ENCODE results near the gene PRCC. TPM values are rescaled to one million over a fixed set of nuclear protein-coding genes. Genes with fewer than 3 reads are reported as not detected.
A peak's percentile ranks its signal among the peaks of the same experiment; 100 is the strongest.

PRCC gene
- total and polyA plus RNA-seq, 12 donors, result 35.9 to 137 (median 58.7) TPM

- Histone ChIP-seq H3K27me3 (no peaks in the 10 kb centered on the region), H3K36me3 (replicated peaks in 1 of 2) (no peaks in the 10 kb centered on the region), H3K9me3 (replicated peaks in 1 of 3) (no peaks in the 10 kb centered on the region), H3K27ac (no peak overlapping the region), H3K4me1 (replicated peaks in 1 of 2) (no peaks in the 10 kb centered on the region), H3K4me3 (no peak overlapping the region)
- TF ChIP-seq, protein P1, sequence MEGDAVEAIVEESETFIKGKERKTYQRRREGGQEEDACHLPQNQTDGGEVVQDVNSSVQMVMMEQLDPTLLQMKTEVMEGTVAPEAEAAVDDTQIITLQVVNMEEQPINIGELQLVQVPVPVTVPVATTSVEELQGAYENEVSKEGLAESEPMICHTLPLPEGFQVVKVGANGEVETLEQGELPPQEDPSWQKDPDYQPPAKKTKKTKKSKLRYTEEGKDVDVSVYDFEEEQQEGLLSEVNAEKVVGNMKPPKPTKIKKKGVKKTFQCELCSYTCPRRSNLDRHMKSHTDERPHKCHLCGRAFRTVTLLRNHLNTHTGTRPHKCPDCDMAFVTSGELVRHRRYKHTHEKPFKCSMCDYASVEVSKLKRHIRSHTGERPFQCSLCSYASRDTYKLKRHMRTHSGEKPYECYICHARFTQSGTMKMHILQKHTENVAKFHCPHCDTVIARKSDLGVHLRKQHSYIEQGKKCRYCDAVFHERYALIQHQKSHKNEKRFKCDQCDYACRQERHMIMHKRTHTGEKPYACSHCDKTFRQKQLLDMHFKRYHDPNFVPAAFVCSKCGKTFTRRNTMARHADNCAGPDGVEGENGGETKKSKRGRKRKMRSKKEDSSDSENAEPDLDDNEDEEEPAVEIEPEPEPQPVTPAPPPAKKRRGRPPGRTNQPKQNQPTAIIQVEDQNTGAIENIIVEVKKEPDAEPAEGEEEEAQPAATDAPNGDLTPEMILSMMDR (IDR thresholded peaks at IDR 0.05), result no peak
- TF ChIP-seq POLR2A (IDR thresholded peaks at IDR 0.05), result no peak
- intact Hi-C loops (cut with DNase I), result no loop called here
- DNase-seq, result no peak
- 61 to 79% (median 75%) methylated on average over 2 to 4 of the region's 4 CpGs for WGBS, 4 donors
Measured at GRCh38 chr1:156836892-156837291, 69.6 kb downstream of the PRCC start.

DNA sequence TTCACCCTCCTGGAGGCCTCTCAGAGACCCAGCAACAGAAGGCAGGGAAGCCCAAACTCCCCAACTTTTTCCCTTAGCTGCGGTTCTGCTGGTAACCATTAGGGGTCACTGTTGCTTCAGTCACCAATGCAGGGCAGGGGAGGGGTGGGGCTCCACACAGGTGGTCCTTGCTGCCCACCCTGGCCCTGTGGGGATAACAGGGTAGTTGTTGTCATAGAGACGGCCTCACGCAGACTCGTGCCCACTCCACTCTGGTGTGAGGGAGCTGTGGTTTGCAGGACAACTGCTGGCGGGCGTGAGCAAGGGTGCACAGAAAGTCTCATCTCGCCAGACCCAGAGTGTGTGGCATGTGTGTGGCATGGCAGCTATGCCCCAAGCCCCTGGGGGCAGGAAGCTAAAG, 71.6 kb downstream of the PRCC start:
- H3K4me3 ChIP-seq, result no peak overlapping the region
- TF ChIP-seq, protein P1 (IDR thresholded peaks at IDR 0.05), result peak; percentile 69 to 91 (median 82)
- no peak for TF ChIP-seq POLR2A (IDR thresholded peaks at IDR 0.05)
- H3K9me3 ChIP-seq (replicated peaks in 1 of 3), result no peaks in the 10 kb centered on the region
- H3K27me3 ChIP-seq, result peaks cover 12% of the 10 kb centered on the region
- H3K27ac ChIP-seq, result no peak overlapping the region
- no peaks in the 10 kb centered on the region for H3K36me3 ChIP-seq (replicated peaks in 1 of 2)
- DNase-seq, result peak in 2 of 7 donors; percentile 29 to 46
- intact Hi-C loops (cut with DNase I), result no loop called here
- no peaks in the 10 kb centered on the region for H3K4me1 ChIP-seq (replicated peaks in 1 of 2)
- 0 to 34% (median 29%) methylated on average over 2 to 7 of the region's 7 CpGs for WGBS, 4 donors

GRCh38 chr1:156839426-156840109, 72.2 kb downstream of the PRCC start:
- Histone ChIP-seq H3K36me3 (replicated peaks in 1 of 2) (no peaks in the 10 kb centered on the region), H3K4me3 (no peak overlapping the region), H3K9me3 (replicated peaks in 1 of 3) (no peaks in the 10 kb centered on the region), H3K27me3 (peaks cover 17% of the 10 kb centered on the region), H3K27ac (no peak overlapping the region), H3K4me1 (replicated peaks in 1 of 2) (no peaks in the 10 kb centered on the region)
- TF ChIP-seq, protein P1 (IDR thresholded peaks at IDR 0.05), result no peak
- TF ChIP-seq POLR2A (IDR thresholded peaks at IDR 0.05), result no peak
- DNase-seq, result no peak
- WGBS, 4 donors, result 23 to 37% (median 33%) methylated on average over 7 to 9 of the region's 9 CpGs
- intact Hi-C loops (cut with DNase I), result loop anchor here in 1 of 2 donors (5.0 kb wide), 1 partner anchor 48 kb away; no protein-coding TSS in a partner anchor

- TF ChIP-seq, protein P1 (IDR thresholded peaks at IDR 0.05), result no peak
- no peak for TF ChIP-seq POLR2A (IDR thresholded peaks at IDR 0.05)
- Histone ChIP-seq H3K4me1 (replicated peaks in 1 of 2) (peaks cover 0 to 3% of the 10 kb centered on the region in 2 donors), H3K9me3 (replicated peaks in 1 of 3) (no peaks in the 10 kb centered on the region), H3K36me3 (replicated peaks in 1 of 2) (no peaks in the 10 kb centered on the region), H3K27ac (no peak overlapping the region), H3K4me3 (no peak overlapping the region), H3K27me3 (peaks cover 24% of the 10 kb centered on the region)
- intact Hi-C loops (cut with DNase I), result loop anchor here in 1 of 2 donors (5.0 kb wide), 1 partner anchor 47 kb away; no protein-coding TSS in a partner anchor
- WGBS, 4 donors, result 56 to 84% (median 69%) methylated on average over 3 to 8 of the region's 8 CpGs
- DNase-seq, result no peak
Measured at GRCh38 chr1:156840186-156840897, 73.0 kb downstream of the PRCC start.

Measured in adrenal gland (tissue), 12 donors.